DMS53 treated with DMSO at 0.1 percent for 48 hours (cell line): ENCODE measurements around the gene BCL2L13.
"Not testable (repeated sequence)": the region's sequence is repeated elsewhere in the genome, so short reads cannot be mapped to it uniquely, and the experiment has no call there.

Experiments
- DNase-seq: peaks from one replicate; lab custom pipeline; 2025; ENCODE audit not compliant: unreplicated experiment; lab: John Stamatoyannopoulos, UW

Gene BCL2L13

GRCh38 chr22:17636850-17637249 is 1.7 kb upstream of the BCL2L13 start:
- DNase-seq: not testable (repeated sequence)

GRCh38 chr22:17637490-17638181 is 921 bp upstream of the BCL2L13 start:
- DNase-seq: no peak

GRCh38 chr22:17638182-17638431 is 450 bp upstream of the BCL2L13 start:
- no peak for DNase-seq

- peak; percentile 11 for DNase-seq
These were observed 737 bp downstream of the BCL2L13 start for GRCh38 chr22:17639247-17639741.

- DNase-seq: no peak
These were observed 2.7 kb downstream of the BCL2L13 start for GRCh38 chr22:17641269-17641668.

GRCh38 chr22:17642357-17642756 is 3.8 kb downstream of the BCL2L13 start:
- DNase-seq: not testable (repeated sequence)

GRCh38 chr22:17647452-17647851 is 8.9 kb downstream of the BCL2L13 start:
- DNase-seq: no peak

GRCh38 chr22:17647991-17648390 is 9.4 kb downstream of the BCL2L13 start:
- no peak for DNase-seq

GRCh38 chr22:17648569-17648968 is 10.0 kb downstream of the BCL2L13 start:
- no peak for DNase-seq

GRCh38 chr22:17655289-17655688 is 16.7 kb downstream of the BCL2L13 start:
- no peak for DNase-seq

GRCh38 chr22:17656870-17657395 is 18.4 kb downstream of the BCL2L13 start:
- DNase-seq: no peak

GRCh38 chr22:17664414-17665055 is 26.0 kb downstream of the BCL2L13 start:
- DNase-seq: no peak

- no peak for DNase-seq
These were observed 26.7 kb downstream of the BCL2L13 start for GRCh38 chr22:17665248-17665647.

GRCh38 chr22:17665854-17666253 is 27.3 kb downstream of the BCL2L13 start:
- no peak for DNase-seq

- not testable (repeated sequence) for DNase-seq
These were observed 33.0 kb downstream of the BCL2L13 start for GRCh38 chr22:17671521-17672092.

GRCh38 chr22:17672417-17672991 is 33.9 kb downstream of the BCL2L13 start:
- no peak for DNase-seq

- DNase-seq: no peak
These were observed 35.6 kb downstream of the BCL2L13 start for GRCh38 chr22:17674152-17674551.

- no peak for DNase-seq
These were observed 37.0 kb downstream of the BCL2L13 start for GRCh38 chr22:17675584-17675983.

GRCh38 chr22:17678817-17679385 is 40.3 kb downstream of the BCL2L13 start:
- no peak for DNase-seq

- DNase-seq: no peak
These were observed 45.7 kb downstream of the BCL2L13 start for GRCh38 chr22:17684245-17684644.

- DNase-seq: no peak
These were observed 54.3 kb downstream of the BCL2L13 start for GRCh38 chr22:17692841-17693240.

- no peak for DNase-seq
These were observed 55.6 kb downstream of the BCL2L13 start for GRCh38 chr22:17694193-17694592.
